KG1 (cell line): Measurements from ENCODE around the gene CABLES2.

Experiments used
- DNase-seq: peaks from one replicate; lab custom pipeline; 2025; lab: John Stamatoyannopoulos, UW

Gene CABLES2

GRCh38 chr20:62361799-62362589 lies 45.1 kb downstream of the CABLES2 start:
- DNase-seq, result no peak

- DNase-seq, result no peak
Observed at GRCh38 chr20:62360854-62361798, 46.0 kb downstream of the CABLES2 start.

- no peak for DNase-seq
Observed at GRCh38 chr20:62359491-62360121, 47.5 kb downstream of the CABLES2 start.

GRCh38 chr20:62359043-62359490 lies 48.0 kb downstream of the CABLES2 start:
- no peak for DNase-seq

- DNase-seq, result no peak
Observed at GRCh38 chr20:62358171-62359042, 48.7 kb downstream of the CABLES2 start.

- DNase-seq, result no peak
Observed at GRCh38 chr20:62357681-62358080, 49.4 kb downstream of the CABLES2 start.

GRCh38 chr20:62357187-62357667 lies 49.9 kb downstream of the CABLES2 start:
- no peak for DNase-seq

GRCh38 chr20:62356589-62357186 lies 50.4 kb downstream of the CABLES2 start:
- no peak for DNase-seq

GRCh38 chr20:62355878-62356588 lies 51.1 kb downstream of the CABLES2 start:
- no peak for DNase-seq

GRCh38 chr20:62355516-62355877 lies 51.6 kb downstream of the CABLES2 start:
- no peak for DNase-seq

- no peak for DNase-seq
Observed at GRCh38 chr20:62354811-62355341, 52.2 kb downstream of the CABLES2 start.

GRCh38 chr20:62354031-62354808 lies 52.9 kb downstream of the CABLES2 start:
- DNase-seq, result no peak

GRCh38 chr20:62353289-62354030 lies 53.6 kb downstream of the CABLES2 start:
- DNase-seq, result no peak

- DNase-seq, result no peak
Observed at GRCh38 chr20:62352402-62353288, 54.4 kb downstream of the CABLES2 start.

GRCh38 chr20:62351469-62352401 lies 55.4 kb downstream of the CABLES2 start:
- no peak for DNase-seq
